ENCODE measurements around the gene DNAJC11.
A peak's percentile ranks its signal among the peaks of the same experiment; 100 is the strongest.

Gene DNAJC11

GRCh38 chr1:6599141-6599975, 102.3 kb downstream of the DNAJC11 start:
- peak; percentile 57 to 63 for DNase-seq

GRCh38 chr1:6597777-6598131, 103.9 kb downstream of the DNAJC11 start:
- DNase-seq = no peak

- no peak for DNase-seq
These were observed 104.5 kb downstream of the DNAJC11 start for GRCh38 chr1:6596886-6597776.

GRCh38 chr1:6596351-6596750, 105.3 kb downstream of the DNAJC11 start:
- no peak for DNase-seq

- DNase-seq = no peak
These were observed 106.5 kb downstream of the DNAJC11 start for GRCh38 chr1:6594977-6595740.

- DNase-seq = no peak
These were observed 107.8 kb downstream of the DNAJC11 start for GRCh38 chr1:6593810-6594209.

GRCh38 chr1:6592865-6593593, 108.6 kb downstream of the DNAJC11 start:
- no peak for DNase-seq

- DNase-seq = no peak
These were observed 109.2 kb downstream of the DNAJC11 start for GRCh38 chr1:6592441-6592840.

- DNase-seq = no peak
These were observed 110.0 kb downstream of the DNAJC11 start for GRCh38 chr1:6591644-6592043.

- no peak for DNase-seq
These were observed 110.4 kb downstream of the DNAJC11 start for GRCh38 chr1:6591222-6591621.

- DNase-seq = no peak
These were observed 111.6 kb downstream of the DNAJC11 start for GRCh38 chr1:6590046-6590445.

- DNase-seq = no peak
These were observed 112.6 kb downstream of the DNAJC11 start for GRCh38 chr1:6588893-6589520.

GRCh38 chr1:6588128-6588892, 113.3 kb downstream of the DNAJC11 start:
- no peak for DNase-seq

GRCh38 chr1:6587261-6588005, 114.2 kb downstream of the DNAJC11 start:
- no peak for DNase-seq

- DNase-seq = no peak
These were observed 115.2 kb downstream of the DNAJC11 start for GRCh38 chr1:6586404-6586816.

- no peak for DNase-seq
These were observed 115.8 kb downstream of the DNAJC11 start for GRCh38 chr1:6585841-6586240.

GRCh38 chr1:6585081-6585722, 116.4 kb downstream of the DNAJC11 start:
- no peak for DNase-seq

All from activated CD4-positive, alpha-beta T cell treated with anti-CD3 and anti-CD28 coated beads, Interleukin-2, amount 50 U/mL, for 48 hours (primary cell).